Measurements from ENCODE around the gene MYO9B.
"Not testable (repeated sequence)": the region's sequence is repeated elsewhere in the genome, so short reads cannot be mapped to it uniquely, and the experiment has no call there.

The MYO9B gene

DNA sequence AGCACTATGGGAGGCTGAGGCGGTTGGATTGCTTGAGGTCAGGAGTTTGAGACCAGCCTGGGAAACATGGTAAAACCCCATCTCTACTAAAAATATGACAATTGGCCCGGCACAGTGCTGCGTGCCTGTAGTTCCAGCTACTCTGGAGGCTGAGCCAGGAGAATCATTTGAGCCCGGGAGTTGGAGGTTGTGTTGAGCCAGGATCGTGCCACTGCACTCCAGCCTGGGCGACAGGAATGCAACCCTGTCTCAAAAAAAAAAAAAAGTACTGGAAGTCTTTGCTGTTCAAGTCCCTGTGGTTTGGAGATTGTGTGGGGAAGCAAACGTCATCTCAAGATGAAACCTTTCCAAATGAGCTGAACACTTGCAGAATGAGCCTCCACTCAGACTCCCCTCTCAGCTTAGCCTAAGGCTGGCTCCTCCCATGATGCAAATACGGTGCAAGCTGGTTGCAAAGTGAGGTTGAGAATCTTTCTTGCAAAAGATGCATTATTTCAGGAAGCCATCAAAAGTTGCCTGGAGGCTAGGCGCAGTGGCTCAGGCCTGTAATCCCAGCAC, 46.2 kb downstream of the MYO9B start:
- FAIRE-seq = no peak

DNA sequence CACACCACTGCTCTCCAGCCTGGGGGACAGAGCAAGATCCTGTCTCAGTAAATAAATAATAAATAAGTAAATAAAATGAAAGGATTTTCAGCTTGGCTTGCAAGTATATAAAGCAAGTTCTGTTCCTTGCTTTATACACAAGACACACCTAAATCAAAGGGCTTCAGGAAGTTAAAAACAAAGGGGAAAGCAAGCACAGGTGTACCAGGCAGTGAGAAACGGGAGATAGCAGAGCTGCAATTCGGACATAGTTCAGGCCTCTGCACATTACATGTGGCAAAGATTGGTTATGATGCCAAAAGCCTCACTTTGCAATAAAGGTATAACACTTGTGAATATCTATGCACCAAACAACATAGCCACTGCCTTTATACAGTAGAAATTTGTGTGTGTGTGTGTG, 47.5 kb downstream of the MYO9B start:
- no peak for FAIRE-seq

DNA sequence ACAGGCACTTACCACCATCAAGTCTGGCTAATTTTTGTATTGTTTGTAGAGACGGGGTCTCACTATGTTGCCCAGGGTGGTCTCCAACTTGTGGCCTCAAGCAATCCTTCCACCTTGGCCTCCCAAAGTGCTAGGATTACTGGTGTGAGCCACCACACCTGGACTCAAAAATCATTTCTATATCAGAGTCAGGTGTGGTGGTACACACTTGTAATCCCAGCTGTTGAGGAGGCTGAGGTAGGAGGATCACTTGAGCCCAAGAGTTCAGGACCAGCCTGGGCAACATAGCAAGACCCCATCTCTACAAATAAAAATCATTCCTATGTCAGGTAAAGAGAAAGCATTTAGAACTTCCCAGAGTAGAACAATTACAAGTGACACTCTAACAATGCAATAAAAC, 48.4 kb downstream of the MYO9B start:
- no peak for FAIRE-seq

DNA sequence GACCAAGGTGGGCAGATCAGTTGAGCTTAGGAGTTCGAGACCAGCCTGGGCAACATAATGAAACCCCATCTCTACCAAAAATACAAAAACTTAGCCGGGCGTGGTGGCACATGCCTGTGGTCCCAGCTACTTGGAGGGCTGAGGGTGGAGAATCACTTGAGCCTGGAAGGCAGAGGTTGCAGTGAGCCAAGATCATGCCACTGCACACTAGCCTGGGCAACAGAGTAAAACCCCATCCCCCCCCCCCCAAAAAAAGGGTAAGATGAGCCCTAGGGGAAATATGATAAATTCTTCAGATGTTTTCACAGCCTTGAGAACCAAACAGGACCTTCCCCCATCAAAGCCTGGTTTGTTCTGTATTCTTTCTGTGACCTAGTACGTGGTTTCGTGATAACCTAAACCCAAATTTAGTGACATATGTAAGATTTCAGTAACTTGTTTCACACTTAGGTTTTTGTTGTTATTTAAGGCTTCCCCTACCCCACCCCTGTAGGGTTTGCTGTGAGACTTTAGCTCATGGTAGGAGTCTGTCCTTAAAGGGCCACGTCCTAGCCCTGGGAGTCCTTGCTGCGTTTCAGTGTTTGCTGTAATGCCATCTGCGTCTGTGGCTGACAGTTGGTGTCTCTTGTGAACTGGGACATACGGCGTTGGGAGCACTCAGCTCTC, 49.6 kb downstream of the MYO9B start:
- no peak for FAIRE-seq

DNA sequence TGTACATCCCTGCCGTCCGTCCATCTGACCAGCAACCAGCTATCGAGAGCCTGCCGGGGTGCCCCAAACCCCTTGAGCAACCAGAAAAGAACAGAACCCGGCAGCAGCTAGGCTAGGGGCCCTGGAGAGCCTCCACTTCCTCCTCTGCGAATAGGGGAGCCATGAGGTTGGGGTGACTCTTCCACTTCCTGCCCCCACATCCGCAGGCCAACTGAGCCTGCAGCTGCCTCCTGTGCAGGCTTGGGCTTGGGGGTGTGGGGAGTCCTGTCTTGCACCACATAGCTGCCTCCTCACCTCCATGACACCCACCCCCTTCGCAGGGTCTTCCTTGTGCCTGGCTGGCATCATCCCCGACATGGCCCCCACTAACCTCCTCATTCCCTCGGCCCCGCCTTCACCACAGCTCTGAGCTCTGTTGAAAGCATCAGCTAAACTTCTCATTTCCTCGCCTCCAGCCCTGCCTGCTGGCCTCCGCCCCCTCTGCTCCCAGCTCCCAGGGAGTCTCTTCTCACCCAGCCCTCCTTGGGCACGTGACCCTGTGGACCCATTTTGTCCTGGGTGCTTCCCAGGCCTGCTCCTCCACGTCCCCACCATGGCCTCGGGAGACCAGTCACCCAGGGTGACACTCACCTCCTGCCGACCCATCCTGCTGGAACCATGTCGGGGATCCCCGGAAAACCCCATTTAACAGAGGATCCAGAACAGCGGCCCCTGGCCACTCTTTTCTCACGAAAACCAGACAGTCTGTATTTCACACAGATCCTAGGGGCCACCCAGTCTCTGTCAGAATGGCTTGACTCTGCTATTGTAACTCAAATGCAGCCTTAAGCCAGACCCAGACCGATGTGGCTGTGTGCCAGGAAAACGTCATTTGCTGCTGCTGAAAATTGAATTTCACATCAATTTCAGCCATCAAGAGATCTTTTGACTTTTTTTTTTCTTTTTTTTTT, 50.4 kb downstream of the MYO9B start:
- FAIRE-seq = no peak

DNA sequence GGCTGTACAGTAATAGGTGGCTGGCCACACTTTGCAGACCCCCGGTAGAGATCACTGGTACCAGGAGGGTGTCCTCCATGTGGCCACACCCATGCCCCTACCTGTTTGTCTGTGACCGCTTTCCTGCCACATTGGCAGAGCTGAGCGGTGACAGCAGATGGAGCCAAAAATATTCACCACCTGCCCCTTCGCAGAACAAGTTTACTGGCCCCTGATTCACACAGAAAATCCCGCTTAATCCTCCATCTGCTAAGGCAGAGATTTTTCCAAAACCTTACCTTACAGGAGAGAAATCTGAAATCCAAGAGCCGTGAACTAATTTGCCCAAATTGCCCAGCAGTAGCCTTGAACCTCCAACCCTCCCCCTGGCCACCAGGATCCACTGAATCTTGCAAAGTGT, 52.1 kb downstream of the MYO9B start:
- no peak for FAIRE-seq

DNA sequence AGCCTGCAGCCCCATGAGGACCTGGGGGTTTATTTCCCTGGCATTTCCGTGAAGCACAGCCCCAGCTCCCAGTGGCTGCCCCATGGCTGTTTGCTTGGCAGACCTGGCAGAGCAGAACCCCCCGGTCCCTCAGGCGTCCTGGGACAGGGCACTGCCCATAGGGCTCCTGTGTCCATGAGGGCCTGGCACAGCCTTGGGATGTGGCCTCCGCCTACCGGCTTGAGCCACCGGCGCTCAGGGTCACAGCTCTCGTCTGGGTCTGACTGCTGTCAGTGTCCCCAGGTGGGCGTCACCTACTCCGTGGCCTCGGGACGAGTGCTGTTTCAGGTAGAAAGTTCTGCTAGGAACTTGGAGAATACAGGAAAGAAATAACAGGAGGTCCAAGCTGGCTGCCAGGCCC, 52.8 kb downstream of the MYO9B start:
- FAIRE-seq = no peak

DNA sequence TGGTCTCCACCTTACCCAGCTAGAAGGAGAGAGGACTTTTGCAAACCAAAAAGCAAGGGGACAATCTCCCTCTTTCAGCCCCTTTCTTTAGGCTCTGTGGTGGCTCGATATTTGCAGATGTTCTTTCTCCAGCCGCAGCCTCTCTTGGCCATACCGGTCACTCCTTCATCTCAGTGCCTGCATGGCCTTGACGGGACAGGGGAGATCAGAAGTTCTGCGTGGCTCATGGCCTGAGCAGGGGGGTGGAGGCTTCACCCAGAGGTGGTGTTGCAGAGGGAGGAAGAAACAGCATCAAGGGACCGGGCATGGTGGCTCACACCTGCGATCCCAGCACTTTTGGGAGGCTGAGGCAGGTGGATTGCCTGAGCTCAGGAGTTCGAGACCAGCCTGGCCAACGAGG, 53.2 kb downstream of the MYO9B start:
- FAIRE-seq = no peak

DNA sequence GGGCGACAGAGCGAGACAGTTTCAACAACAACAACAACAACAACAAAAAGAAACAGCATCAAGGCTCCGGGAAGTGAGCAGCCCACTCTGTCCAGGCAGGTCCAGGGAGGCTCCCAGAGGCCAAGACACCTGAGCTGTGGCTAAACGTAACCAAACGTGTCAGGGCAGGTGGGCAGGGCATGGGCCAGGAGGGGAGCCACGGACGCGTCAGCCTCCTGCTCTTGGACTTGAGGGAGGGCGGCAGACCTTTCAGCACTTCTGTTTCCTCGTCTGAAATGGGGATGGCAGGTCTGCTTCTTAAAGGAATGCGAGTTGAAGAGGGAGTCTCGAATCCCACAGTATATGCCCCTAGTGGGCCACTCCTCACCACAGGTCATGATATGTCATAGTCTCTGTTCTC, 53.8 kb downstream of the MYO9B start:
- FAIRE-seq = no peak

DNA sequence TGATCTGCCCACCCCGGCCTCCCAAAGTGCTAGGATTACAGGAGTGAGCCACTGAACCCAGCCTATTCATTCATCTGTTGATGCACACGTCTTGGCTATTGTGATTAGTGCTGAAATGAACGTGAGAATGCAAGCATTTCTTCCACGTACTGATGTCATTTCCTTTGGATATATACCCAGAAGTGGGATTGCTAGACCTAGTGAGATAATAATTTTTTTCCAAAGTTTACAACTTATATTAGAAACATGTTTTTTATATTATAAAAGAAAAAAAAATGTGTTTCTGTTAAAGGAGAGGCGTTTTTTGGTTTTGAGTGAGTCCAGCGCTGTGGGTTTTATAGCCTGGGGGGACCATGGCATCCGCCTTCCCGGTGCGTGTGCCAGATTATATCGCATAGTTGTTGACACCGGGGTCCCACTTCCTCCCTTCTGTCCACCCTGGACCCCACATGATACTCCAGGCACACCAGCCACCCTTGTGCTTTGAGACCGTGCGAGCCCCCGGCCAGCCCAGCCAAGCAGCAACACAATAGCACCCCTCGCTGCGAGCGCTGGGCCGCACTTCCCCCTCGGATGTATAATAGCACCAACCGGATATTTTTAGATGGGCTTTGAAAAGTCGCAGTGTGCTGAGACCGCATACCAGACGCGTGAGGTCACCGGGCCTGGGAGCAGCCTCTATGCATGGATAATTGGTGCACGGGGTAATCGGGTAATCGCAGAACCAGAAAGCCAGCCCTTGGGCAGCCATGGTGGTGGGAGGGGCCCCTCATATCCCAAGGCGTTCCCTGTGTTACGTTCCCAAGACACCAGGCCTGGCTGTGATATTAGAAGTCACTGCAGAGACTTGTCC, 59.6 kb downstream of the MYO9B start:
- FAIRE-seq = no peak

DNA sequence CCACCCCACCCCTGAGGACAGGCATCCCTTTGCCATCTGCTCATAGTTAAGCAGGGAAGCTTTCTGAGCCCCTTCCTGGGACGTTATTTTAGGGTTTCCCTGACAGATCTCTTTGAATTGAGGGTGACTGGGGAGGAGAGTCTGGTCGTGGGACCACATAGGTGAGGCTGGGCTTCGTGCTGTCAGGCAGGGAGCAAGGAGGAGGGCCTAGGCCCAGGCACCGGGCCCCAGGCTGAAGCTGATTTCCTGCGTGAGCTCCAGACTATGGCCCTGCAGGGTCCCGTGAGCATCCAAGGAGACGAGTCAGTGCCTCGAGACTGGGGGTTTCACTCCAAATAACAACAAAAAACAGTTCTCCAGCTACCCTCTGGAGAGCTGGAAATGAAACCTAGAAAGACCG, 60.4 kb downstream of the MYO9B start:
- FAIRE-seq = no peak

DNA sequence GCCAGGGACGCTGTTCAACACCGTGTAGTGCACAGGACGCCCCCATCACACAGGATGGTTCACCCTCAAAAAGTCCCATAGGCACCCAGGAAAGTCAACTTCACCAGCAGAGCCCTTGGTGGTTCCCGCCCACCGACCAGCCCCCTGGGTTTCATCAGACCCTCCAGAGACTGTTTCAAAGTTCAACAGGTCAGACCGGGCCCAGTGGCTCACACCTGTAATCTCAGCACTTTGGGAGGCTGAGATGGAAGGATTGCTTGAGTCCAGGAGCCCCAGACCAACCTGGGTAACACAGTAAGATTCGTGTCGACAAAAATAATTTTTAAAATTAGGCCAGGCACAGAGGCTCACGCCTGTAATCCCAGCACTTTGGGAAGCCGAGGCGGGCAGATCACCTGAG, 61.0 kb downstream of the MYO9B start:
- FAIRE-seq = no peak

DNA sequence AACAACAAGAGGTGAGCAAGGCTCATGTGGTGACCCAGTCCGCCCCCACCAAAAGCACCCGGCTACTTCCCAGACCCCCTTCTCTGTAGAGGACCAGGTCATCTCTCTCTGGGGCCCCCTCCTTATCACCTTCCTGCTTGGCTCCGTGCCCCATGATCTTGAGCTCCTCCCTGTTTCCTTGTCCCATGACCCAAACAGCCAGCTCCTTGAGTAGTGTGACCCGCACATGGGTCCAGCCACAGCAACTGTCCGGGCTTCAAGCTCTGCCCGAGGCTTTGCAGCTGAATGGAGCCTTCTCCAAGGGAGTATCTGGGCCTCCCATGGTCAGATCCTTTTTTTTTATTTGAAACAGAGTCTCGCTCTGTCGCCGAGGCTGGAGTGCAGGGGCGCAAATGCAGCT, 61.8 kb downstream of the MYO9B start:
- FAIRE-seq = no peak

DNA sequence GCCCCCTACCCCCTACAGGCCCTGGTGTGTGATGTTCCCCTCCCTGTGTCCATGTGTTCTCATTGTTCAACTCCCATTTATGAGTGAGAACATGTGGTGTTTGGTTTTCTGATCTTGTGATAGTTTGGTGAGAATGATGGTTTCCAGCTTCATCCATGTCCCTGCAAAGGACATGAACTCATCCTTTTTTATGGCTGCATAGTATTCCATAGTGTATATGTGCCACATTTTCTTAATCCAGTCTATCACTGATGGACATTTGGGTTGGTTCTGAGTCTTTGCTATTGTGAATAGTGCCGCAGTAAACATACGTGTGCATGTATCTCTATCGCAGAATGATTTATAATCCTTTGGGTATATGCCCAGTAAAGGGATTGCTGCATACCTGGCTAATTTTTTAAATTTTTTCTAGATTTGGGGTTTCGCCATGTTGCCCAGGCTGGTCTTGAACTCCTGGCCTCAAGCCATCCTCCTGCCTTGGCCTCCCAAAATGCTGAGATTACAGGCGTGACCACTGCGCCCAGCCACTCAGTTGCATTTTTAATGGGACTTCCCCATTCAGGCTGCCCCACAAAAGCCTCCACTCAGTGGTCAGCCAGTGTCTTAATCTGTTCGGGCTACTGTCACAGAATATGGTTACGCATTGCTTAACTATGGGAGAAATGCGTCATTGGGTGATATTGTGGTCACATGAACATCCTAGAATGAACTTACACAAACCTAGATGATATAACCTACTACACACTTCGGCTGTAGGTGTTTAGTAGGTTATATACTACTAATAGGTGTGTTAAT, 62.7 kb downstream of the MYO9B start:
- FAIRE-seq = not testable (repeated sequence)

DNA sequence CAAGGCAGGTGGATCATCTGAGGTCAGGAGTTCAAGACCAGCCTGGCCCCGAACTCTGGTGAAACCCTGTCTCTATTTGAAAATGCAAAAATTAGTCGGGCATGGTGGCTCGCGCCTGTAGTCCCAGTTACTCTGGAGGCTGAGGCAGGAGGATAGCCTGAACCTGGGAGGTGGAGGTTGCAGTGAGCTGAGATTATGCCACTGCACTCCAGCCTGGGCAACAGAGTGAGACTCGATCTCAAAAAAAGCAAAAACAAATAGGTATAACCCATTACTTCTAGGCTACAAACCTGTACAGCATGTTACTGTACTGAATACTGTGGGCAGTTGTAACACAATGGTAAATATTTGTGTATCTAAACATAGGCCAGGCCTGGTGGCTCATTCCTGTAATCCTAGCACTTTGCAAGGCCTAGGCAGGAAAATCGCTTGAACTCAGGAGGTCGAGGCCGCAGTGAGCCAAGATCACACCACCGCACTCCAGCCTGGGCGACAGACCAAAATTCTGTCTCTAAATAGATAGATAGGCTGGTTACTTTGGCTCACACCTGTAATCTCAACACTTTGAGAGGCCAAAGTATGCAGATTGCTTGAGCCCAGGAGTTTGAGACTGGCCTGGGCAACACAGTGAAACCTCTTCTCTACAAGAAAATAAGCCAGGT, 63.5 kb downstream of the MYO9B start:
- no peak for FAIRE-seq

DNA sequence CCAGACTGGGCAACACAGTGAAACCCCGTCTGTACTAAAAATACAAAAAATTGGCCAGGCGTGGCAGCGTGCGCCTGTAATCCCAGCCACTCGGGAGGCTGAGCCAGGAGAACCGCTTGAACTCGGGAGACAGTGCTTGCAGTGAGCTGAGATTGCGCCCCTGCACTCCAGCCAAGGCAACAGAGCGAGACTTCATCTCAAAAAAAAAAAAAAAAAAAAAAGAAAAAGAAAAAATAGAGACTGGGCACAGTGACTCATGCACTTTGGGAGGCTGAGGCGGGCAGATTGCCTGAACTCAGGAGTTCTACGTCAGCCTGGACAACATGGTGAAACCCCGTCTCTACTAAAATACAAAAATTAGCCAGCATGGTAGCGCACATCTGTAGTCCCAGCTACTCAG, 69.2 kb downstream of the MYO9B start:
- not testable (repeated sequence) for FAIRE-seq

DNA sequence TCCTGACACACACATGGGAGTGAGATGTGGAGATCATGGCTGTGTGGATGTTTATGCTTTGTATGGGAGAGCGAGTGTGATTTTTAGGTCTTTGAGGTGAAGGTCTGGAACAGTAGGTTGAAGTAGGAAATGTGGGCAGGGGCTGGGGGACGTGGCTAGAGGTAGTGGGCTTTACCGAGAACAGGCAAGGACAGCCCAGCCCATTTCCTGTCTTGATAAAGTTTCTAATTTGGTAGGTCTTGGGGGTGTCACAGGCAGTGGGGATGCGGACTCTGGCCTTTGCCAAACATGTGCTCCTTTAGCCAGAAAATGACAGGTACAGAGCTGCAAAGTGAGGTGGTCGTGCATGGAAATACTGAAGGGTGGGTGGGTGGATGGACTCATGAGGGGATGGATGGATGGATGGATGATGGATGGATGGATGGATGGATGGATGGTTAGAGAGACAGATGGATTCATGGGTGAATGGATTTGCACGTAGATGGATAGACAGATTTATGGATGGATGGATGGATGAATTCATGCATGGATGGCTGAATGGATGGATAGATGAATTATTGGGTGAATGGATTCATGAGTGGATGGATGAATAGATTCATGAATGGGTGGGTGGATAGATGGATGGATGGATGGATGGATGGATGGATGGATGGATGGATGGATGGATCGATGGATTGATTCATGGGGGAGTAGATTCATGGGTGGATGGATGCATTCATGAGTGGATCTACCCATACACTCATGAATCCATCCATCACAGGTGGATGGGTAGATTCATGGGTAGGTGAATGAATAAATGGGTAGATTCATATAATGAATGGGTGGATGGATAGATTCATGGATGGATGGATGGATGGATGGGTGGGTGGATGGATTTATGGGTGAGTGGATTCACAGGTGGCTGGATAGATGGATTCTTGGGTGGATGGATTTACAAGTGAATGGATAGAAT, 70.2 kb downstream of the MYO9B start:
- no peak for FAIRE-seq

DNA sequence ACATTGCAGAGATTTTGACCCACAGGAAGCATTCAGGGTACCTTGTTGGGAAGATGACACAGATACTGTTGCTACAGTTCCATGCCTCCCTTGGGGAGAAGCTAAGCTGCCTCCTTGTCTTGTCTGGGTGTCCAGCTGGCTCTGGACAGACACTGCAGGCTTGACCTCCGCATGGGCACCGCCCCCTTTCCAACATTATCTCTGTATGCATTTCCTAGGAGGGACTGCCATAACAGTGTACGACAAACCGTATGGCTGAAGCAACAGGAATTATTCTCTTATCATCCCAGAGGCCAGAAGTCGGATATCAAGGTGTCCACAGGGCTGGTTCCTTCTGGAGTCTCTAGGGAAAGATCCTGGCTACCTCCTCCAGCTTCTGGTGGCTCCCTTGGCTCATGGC, 72.6 kb downstream of the MYO9B start:
- FAIRE-seq = no peak

DNA sequence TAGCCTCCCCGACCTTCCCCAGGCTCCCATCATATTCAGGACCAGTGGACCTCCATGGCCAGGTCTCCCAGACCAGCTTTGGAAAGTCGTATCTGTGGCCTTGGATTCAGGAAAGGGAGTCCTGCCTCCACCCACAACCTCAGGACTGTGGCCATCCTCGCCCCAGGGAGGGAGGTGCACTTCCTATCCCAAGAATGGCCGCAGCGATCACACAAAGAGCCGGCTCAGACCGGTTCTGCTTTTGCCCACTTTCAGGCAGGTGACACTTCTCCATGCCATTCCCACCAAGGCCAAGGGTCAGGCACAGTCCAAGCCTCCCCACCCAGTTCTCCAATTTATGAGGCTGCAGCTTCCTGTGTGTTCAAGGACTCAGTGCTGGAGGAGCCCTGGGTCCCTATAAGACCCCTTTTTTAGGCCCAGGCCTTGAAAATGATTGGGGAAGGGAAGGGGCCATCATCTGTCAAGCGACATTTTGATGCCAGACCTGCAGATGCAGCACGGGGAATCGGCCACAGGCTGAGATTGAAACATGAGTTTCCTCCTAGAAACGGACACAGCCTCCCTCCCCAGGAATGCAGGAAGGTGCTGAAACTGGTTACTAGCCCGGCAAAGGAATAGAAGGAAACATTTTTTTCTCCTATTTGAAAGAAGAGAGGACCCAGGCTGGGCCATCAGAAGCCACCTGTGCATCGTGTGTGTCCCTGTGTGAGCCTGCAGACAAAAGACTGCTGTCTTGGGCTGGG, 74.0 kb downstream of the MYO9B start:
- no peak for FAIRE-seq

DNA sequence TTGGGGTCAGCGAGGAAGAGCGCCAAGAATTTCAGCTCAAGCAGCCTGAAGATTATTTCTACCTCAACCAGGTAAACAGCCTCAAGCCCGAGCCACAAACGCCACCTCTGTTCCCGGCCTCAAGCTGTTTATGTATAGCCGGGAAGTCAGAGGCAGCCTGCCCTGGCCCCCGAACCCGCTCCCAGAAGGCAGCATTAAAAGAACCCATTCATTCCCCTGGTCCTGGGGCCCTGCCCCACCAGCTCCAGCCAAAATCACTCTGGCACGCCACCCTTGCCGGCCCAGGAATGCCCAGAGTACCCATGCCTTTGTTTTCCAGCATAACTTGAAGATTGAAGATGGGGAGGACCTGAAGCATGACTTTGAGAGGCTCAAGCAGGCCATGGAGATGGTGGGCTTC, 78.4 kb downstream of the MYO9B start:
- no peak for FAIRE-seq
